Adipocyte (in vitro differentiated cells): ENCODE results near the gene TTC9C.
"Not testable (repeated sequence)": the region's sequence is repeated elsewhere in the genome, so short reads cannot be mapped to it uniquely, and the experiment has no call there.

Source experiments
- DNase-seq: peaks from one replicate; pipeline ENCODE4 v3.0.0-alpha.2; 2015; ENCODE audit warnings: low read depth
- H3K27me3 ChIP-seq: replicated peaks from 2 replicates; pipeline ENCODE4 v1.7.0; 2013; ENCODE audit warnings: mild to moderate bottlenecking, low read length, moderate library complexity; ENCODE audit not compliant: control insufficient read depth, insufficient read depth
- H3K36me3 ChIP-seq: 2 replicates; pipeline ENCODE4 v1.7.0; 2013; ENCODE audit warnings: low read length, mild to moderate bottlenecking, moderate library complexity; ENCODE audit not compliant: control insufficient read depth, insufficient read depth, severe bottlenecking
- H3K4me1 ChIP-seq: 2 replicates; pipeline ENCODE4 v1.7.0; 2013; ENCODE audit warnings: mild to moderate bottlenecking, low read length, moderate library complexity; ENCODE audit not compliant: control insufficient read depth, insufficient read depth
- H3K4me3 ChIP-seq: 2 replicates; pipeline ENCODE4 v1.7.0; 2013; ENCODE audit warnings: mild to moderate bottlenecking, low read length, moderate library complexity
- H3K9ac ChIP-seq: 2 replicates; pipeline ENCODE4 v1.7.0; 2013; ENCODE audit warnings: mild to moderate bottlenecking, low read length, moderate library complexity
- H3K9me3 ChIP-seq: 2 replicates; pipeline ENCODE4 v1.7.0; 2013; ENCODE audit warnings: mild to moderate bottlenecking, low read length, moderate library complexity; ENCODE audit not compliant: control insufficient read depth

The TTC9C gene, protein sequence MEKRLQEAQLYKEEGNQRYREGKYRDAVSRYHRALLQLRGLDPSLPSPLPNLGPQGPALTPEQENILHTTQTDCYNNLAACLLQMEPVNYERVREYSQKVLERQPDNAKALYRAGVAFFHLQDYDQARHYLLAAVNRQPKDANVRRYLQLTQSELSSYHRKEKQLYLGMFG

DNA sequence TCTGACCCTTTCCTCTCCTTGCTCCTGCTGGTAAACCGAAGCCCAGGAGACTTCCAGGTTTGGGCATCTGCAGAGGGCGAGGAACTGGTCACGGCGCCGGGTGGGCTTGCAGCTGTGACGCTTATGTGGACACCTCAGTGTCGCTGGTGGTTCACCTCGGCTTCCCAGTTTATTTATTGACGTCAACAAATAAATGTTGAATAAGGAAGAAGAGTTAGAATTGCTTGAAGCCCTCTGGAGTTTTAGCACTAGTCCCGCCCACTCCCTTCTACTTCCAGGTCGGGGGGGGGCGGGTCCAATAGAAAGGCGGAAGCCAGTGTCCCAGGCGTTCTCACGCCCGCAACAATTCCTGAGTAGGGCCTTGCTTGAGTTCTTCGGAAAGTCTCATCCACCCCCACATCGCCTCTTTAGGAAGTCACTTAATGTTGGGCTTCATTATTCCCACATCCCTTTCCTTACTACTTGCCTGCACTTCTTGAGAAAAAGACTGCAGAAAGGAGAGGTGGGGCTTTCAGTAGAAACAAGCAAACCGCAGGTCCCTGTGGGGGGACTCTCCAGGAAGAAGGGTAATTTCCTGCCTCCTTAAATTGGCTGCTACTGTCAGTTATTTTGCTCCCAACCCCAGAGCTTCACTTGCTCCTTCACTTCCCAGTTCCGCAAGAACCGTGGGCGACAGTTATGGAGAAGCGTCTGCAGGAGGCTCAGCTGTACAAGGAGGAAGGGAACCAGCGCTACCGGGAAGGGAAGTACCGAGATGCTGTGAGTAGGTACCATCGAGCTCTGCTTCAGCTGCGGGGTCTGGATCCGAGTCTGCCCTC lies at the start of gene TTC9C:
Gene TTC9C (plus strand): TSS at position 316 of the 818 bp plus-strand sequence. CDS start 363 bp downstream, at position 679.
- Histone ChIP-seq H3K4me1 (peaks cover 27% of the 10 kb centered on the region), H3K4me3 (peak within 1 kb of the TSS; percentile 95), H3K27me3 (no peaks in the 10 kb centered on the region), H3K9me3 (no peaks in the 10 kb centered on the region), H3K36me3 (peaks cover 13% of the 10 kb centered on the region), H3K9ac (peak within 1 kb of the TSS; percentile 99)
- peak; percentile 96 for DNase-seq

DNA sequence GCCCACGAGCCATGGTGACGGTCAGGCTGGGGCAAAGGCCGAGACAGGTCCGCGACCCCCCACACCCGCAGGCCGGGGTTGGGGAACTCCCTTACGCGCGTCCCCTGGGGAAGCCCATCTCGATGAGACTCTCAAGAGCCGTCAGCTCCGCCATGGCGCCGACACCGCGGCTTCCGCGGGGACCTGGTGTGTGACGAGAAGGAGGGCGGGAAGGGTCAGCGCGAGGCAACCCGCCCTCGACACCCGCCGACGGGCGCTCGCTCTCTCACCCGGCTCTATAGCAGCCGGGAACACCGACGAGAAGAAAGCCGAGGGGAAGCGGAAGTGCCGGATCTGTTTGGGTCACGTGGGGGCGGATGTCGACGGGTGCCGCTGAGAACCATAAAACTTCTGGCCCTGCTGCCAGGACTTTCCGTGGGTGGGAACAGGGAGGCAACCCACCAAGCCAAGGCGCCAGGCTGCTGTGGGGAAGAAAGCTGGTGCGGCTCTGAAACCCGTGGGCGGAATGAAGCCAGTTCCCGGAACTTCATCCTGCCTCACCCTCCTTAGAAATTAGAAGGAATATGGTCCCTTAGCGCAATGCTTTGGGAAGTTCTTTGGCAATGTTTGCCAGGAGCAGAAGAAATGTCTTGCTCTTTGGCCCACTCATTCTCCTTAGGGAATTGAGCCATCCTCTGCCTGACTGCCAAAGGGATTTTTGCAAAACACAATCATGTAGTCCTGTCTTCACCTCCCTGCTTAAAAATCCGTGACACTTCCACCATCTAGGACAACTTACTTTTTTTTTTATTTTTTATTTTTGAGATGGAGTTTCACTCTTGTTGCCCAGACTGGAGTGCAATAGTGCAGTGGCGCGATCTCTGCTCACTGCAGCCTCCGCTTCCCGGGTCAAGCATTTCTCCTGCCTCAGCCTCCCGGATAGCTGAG lies 49.3 kb upstream of the TTC9C start, which contains the start of gene UBXN1:
Gene UBXN1 (minus strand): TSS at position 304 of the 927 bp plus-strand sequence. CDS start 150 bp downstream, at position 154.
- Histone ChIP-seq H3K4me3 (peak within 1 kb of the TSS; percentile 97), H3K9me3 (no peaks in the 10 kb centered on the region), H3K4me1 (peaks cover 38% of the 10 kb centered on the region), H3K27me3 (no peaks in the 10 kb centered on the region), H3K9ac (peak within 1 kb of the TSS; percentile 99), H3K36me3 (peaks cover 26% of the 10 kb centered on the region)
- DNase-seq, result peak; percentile 94

DNA sequence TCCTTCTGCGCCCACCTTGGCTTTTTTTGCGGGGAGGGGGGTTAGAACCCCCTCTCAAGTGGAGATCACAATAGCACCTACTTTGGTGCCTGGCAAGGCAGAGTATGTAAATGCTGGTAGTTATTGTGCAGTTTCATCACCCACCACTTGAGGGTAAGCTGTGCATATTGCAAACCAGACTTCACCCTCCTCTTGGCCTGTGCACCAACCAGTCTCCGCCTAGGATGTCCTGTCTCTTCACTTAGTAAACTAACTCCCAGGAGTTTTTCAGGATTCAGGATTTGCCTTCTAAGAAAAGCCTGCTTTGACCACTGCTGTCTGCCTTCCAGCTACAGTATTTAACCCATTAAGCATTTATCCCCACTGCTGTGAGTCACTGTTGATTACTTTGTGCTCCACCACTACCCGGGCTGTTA lies 47.5 kb upstream of the TTC9C start:
- Histone ChIP-seq H3K9me3 (no peaks in the 10 kb centered on the region), H3K4me1 (peaks cover 37% of the 10 kb centered on the region), H3K36me3 (peaks cover 20% of the 10 kb centered on the region), H3K27me3 (no peaks in the 10 kb centered on the region), H3K4me3 (no peak overlapping the region), H3K9ac (peak overlapping the region; percentile 52)
- peak; percentile 86 for DNase-seq

DNA sequence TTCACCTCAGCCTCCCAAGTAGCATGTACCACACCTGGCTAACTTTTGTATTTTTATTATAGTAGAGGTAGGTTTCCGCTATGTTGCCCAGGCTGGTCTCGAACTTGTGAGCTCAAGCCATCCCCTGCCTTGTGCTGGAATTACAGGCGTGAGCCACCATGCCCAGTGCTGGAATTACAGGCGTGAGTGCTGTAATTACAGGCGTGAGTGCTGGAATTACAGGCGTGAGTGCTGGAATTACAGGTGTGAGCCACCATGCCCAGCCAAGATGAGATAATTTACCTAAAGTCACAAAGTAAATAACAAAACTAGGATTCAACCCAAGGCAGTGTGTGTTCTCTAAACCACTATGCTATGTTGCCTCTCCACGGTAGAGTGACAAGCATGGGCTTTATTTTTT lies 45.8 kb upstream of the TTC9C start:
- H3K9ac ChIP-seq, result no peak overlapping the region
- DNase-seq, result no peak
- H3K4me1 ChIP-seq, result peaks cover 26% of the 10 kb centered on the region
- no peak overlapping the region for H3K4me3 ChIP-seq
- peaks cover 6% of the 10 kb centered on the region for H3K36me3 ChIP-seq
- no peaks in the 10 kb centered on the region for H3K9me3 ChIP-seq
- H3K27me3 ChIP-seq, result no peaks in the 10 kb centered on the region

DNA sequence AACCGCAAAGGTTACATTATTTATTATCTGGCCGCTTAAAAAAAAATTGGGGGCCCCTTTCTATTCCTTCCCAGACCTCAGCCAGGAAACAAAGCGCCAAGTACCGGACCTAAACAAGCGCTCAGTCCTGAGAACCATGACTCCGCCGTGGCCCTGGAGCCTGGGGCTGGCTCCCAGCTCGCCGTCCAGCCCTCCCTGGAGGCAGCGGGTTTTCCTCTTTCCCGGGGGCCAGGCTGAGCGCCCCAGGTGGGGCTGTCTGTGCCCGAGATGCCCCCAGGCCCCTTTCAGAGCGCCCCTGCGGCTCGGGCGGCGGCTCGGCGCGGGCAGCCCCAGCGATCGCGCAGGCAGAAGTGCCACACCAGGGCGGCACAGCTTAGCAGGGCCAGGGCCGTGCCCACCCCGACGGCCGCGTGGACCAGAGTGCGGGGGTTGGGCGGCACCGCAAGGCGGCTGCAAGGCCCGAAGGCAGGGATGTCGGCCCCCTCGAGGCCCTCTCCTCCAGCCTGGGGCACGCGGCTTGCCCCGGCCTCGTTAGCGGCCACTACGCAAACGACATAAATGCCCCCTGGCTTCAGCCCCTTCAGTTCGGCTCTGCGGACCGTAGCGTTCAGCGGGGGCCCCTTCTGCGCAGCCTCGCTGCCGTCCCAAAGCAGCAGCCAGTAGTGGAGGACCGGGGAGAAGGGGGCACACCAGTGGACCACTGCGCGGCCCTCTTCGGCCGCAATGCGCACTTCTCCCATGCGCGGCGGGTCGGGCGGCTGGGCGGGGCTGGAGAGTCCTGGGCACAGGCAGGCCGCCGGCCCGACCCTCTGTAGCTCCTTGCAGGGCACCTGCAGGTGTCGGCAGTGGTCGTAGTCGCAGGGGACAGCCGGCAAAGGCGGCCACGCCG lies 40.5 kb upstream of the TTC9C start:
- peak overlapping the region; percentile 89 for H3K9ac ChIP-seq
- H3K36me3 ChIP-seq, result peaks cover 29% of the 10 kb centered on the region
- H3K4me3 ChIP-seq, result peak overlapping the region; percentile 84
- peaks cover 16% of the 10 kb centered on the region for H3K4me1 ChIP-seq
- no peak for DNase-seq
- H3K9me3 ChIP-seq, result no peaks in the 10 kb centered on the region
- no peaks in the 10 kb centered on the region for H3K27me3 ChIP-seq

DNA sequence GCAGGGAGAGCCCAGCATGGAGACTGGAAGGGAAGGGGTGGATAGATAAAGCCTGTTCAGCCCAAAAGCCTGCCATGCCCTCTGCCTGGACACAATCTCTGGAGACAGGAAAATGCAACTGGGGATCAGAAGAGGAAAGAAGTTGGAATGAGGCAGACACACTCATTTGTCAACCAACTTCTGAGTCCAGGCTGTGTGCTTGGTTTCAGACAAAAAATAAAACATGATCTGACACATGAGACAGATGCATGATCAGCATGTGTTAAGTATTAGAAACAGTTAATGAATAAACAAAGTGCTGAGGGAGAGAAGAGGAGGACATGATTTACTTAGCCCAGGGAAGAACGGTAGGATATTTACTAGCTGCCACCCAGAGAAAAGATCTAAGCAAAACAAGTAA lies 39.8 kb upstream of the TTC9C start:
- peak; percentile 22 for DNase-seq
- H3K4me3 ChIP-seq, result peak overlapping the region; percentile 84
- H3K36me3 ChIP-seq, result peaks cover 36% of the 10 kb centered on the region
- no peaks in the 10 kb centered on the region for H3K9me3 ChIP-seq
- H3K27me3 ChIP-seq, result no peaks in the 10 kb centered on the region
- peak overlapping the region; percentile 89 for H3K9ac ChIP-seq
- peaks cover 16% of the 10 kb centered on the region for H3K4me1 ChIP-seq

DNA sequence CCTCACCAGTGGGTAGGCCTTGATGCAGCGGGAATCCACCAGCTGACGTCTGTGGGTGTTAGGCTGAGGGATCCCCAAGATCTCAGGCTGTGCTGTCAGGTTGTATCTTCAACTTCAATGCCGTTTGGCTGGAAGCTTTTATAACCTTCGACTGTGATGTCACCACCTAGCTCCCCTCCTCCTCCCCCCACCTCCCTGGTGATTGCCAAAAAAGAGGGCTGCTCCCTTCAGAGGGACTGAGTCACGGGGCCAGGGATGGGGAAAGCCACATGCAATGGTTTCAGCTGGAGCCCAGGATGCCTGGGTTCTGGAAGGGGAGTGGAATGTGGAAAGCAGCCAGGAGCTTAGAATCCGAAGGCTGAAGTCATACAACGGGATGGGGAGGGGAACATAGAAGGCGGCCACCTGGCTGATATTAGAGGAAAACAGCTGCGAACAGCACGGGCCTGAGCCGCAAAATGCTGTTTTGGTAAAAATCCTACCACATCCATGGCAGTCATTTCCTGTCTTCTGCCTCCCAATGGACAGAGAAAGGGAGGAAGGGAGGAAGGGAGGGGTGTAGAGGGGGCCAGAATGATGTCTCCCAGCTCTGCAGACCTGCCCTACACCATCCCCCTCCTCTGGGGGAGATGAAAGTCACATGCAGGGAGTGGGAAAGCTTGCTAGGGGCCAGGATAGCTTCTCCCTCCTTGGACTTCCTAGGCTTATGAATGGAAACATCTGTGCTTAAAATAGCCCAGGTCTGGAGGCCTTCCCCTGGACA lies 38.7 kb upstream of the TTC9C start, which contains the start of gene LRRN4CL:
Gene LRRN4CL (minus strand): TSS at position 110 of the 763 bp plus-strand sequence. CDS start 1,022 bp downstream, outside the sequence.
- Histone ChIP-seq H3K9me3 (no peaks in the 10 kb centered on the region), H3K27me3 (no peaks in the 10 kb centered on the region), H3K4me1 (peaks cover 21% of the 10 kb centered on the region), H3K36me3 (peaks cover 37% of the 10 kb centered on the region), H3K9ac (peak within 1 kb of the TSS; percentile 89), H3K4me3 (peak within 1 kb of the TSS; percentile 84)
- DNase-seq, result peak; percentile 94

DNA sequence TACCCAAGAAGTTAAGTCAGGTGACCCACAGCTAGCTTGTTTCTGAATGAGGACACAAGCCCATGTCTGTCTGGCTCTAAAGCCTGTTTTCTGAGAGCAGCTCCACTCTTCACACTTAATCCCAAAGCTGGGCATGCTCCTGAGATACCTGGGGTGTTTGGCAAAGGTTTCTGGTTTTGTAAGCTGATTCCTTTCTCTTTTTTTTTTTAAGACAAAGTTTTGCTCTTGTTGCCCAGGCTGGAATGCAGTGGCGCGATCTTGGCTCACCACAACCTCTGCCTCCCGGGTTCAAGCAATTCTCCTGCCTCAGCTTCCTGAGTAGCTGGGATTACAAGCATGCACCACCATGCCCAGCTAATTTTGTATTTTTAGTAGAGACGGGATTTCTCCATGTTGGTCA lies 34.7 kb upstream of the TTC9C start:
- Histone ChIP-seq H3K36me3 (peaks cover 38% of the 10 kb centered on the region), H3K4me1 (peaks cover 26% of the 10 kb centered on the region)
- H3K9ac ChIP-seq, H3K4me3 ChIP-seq, H3K27me3 ChIP-seq, H3K9me3 ChIP-seq, DNase-seq: not testable (repeated sequence)

DNA sequence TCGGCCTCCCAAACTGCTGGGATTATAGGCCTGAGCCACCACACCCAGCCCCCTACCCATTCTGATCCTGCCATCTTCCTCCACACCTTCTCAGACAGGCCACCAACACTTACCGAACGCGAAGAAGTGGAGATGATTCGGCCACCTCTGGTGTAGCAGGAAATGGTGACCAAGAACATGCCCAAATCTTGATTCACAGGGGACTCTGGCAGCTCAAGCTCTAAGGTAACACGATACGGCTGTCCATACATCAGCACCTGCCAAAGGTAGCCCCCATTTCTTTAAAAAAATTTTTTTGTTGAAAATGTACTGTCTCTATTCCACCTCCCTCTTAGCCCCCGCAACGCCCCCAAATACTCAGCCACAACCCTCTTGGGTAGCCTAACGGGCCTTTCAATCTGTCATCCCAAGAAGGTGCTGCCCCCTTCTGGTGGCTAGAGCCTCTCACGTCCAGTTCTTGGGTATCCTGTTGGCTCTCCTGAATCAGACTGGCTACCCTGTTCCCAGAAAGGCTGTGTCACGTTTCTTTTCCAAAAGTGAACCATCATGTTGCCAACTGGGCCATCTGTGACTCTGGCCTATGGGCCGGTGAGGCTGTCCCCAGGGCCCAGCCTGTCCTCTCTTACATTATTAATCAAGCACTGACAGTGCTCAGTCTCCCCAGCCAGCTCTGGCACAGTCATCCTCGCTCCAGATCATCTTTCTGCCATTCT lies 33.7 kb upstream of the TTC9C start:
- Histone ChIP-seq H3K36me3 (peaks cover 39% of the 10 kb centered on the region), H3K9me3 (no peaks in the 10 kb centered on the region)
- DNase-seq, result peak; percentile 92

More for the DNA sequence above, 33.7 kb upstream of the TTC9C start:
- Histone ChIP-seq H3K9ac (peak overlapping the region; percentile 73), H3K4me1 (peaks cover 22% of the 10 kb centered on the region), H3K4me3 (peak overlapping the region; percentile 45), H3K27me3 (no peaks in the 10 kb centered on the region)
